GM12892 (cell line): ENCODE results near the gene PHLDB3.

ENCODE experiments used
- POLR2A ChIP-seq: IDR thresholded peaks from 2 replicates; pipeline ENCODE4 v1.6.1; 2011; ENCODE audit warnings: low read depth, low read length, control low read depth
- TAF1 ChIP-seq: IDR thresholded peaks from 2 replicates; pipeline ENCODE4 v1.6.1; 2011; ENCODE audit warnings: low read depth, mild to moderate bottlenecking, control low read depth, low read length, borderline replicate concordance

- no peak for TF ChIP-seq TAF1
- no peak for TF ChIP-seq POLR2A
These were observed 35.8 kb upstream of the PHLDB3 start for GRCh38 chr19:43540381-43540780.
